ENCODE results near the gene KHDC3L. TPM values are rescaled to one million over a fixed set of nuclear protein-coding genes. Genes with fewer than 3 reads are reported as not detected.
"Not testable (repeated sequence)": the region's sequence is repeated elsewhere in the genome, so short reads cannot be mapped to it uniquely, and the experiment has no call there.

Gene KHDC3L
- total RNA-seq, 2 donors from 2014 or later, result not detected

- intact Hi-C loops (cut with DNase I), result no loop called here
- Histone ChIP-seq H3K27ac (no peak overlapping the region), H3K4me3 (no peak overlapping the region), H3K27me3 (no peaks in the 10 kb centered on the region), H3K36me3 (replicated peaks in 1 of 2; ENCODE audit: insufficient read depth in 1 of 2, low read depth in 2 of 2) (no peaks in the 10 kb centered on the region), H3K4me1 (no peaks in the 10 kb centered on the region), H3K9me3 (peaks cover 0 to 6% (median 0%) of the 10 kb centered on the region in 3 donors)
- WGBS, 2 donors, result 89 to 96% methylated on average over 4 of the region's 4 CpGs
- no peak for TF ChIP-seq POLR2A (IDR thresholded peaks at IDR 0.05)
- no peak for TF ChIP-seq CTCF (IDR thresholded peaks at IDR 0.05)
- no peak for DNase-seq
- no peak for ATAC-seq
Observed at GRCh38 chr6:73371984-73372383, 9.5 kb downstream of the KHDC3L start.

DNA sequence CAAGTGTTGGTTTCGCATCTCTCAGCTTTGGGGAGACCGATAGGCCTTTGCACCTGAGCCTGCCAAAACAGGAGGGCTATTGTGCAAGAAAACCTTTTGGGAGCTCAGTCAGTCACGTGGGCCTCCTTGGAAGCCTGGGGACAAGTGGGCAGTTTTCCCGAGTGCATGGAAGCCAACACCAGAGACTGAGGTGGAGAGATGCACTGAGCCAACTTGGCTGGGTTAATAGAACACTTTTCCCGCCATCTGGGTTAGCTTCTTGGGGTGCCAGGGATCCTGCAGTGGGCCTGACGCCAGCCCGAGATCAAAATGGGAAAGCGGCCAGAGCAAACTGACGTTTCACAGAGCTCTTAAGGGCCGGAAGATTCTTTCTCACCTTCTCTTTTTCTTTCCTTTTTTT is 10.1 kb downstream of the KHDC3L start:
- ATAC-seq (no peak), DNase-seq (no peak)
- Histone ChIP-seq H3K4me3 (no peak overlapping the region), H3K4me1 (no peaks in the 10 kb centered on the region), H3K27me3 (no peaks in the 10 kb centered on the region), H3K36me3 (replicated peaks in 1 of 2; ENCODE audit: insufficient read depth in 1 of 2, low read depth in 2 of 2) (no peaks in the 10 kb centered on the region), H3K9me3 (peaks cover 0 to 6% (median 0%) of the 10 kb centered on the region in 3 donors), H3K27ac (no peak overlapping the region)
- TF ChIP-seq POLR2A (IDR thresholded peaks at IDR 0.05) (no peak), CTCF (IDR thresholded peaks at IDR 0.05) (no peak)
- WGBS, 2 donors, result 66 to 74% methylated on average over 10 of the region's 10 CpGs
- intact Hi-C loops (cut with DNase I), result no loop called here

- H3K9me3 ChIP-seq, result peaks cover 0 to 6% (median 0%) of the 10 kb centered on the region in 3 donors
- no peaks in the 10 kb centered on the region for H3K36me3 ChIP-seq (replicated peaks in 1 of 2; ENCODE audit: insufficient read depth in 1 of 2, low read depth in 2 of 2)
- H3K4me1 ChIP-seq, result no peaks in the 10 kb centered on the region
- intact Hi-C loops (cut with DNase I), result no loop called here
- H3K4me3 ChIP-seq, result no peak overlapping the region
- H3K27me3 ChIP-seq, result no peaks in the 10 kb centered on the region
- TF ChIP-seq POLR2A (IDR thresholded peaks at IDR 0.05) (no peak), CTCF (IDR thresholded peaks at IDR 0.05) (no peak)
- ATAC-seq (no peak), DNase-seq (no peak)
- H3K27ac ChIP-seq, result no peak overlapping the region
- WGBS, 2 donors, result 67 to 80% methylated on average over 1 of the region's 1 CpG
Observed at GRCh38 chr6:73375216-73375615, 12.8 kb downstream of the KHDC3L start.

- Histone ChIP-seq H3K4me1 (no peaks in the 10 kb centered on the region), H3K9me3 (peaks cover 0 to under 1% (median 0%) of the 10 kb centered on the region in 3 donors), H3K27ac (no peak overlapping the region), H3K4me3 (no peak overlapping the region), H3K36me3 (replicated peaks in 1 of 2; ENCODE audit: insufficient read depth in 1 of 2, low read depth in 2 of 2) (no peaks in the 10 kb centered on the region), H3K27me3 (no peaks in the 10 kb centered on the region)
- ATAC-seq (no peak), DNase-seq (no peak)
- TF ChIP-seq CTCF (IDR thresholded peaks at IDR 0.05) (no peak), POLR2A (IDR thresholded peaks at IDR 0.05) (no peak)
- intact Hi-C loops (cut with DNase I), result no loop called here
- WGBS, 2 donors, result 38 to 46% methylated on average over 3 of the region's 3 CpGs
Observed at GRCh38 chr6:73377225-73377624, 14.8 kb downstream of the KHDC3L start.

- DNase-seq; H3K4me1 ChIP-seq; H3K27ac ChIP-seq; H3K36me3 ChIP-seq (replicated peaks in 1 of 2; ENCODE audit: insufficient read depth in 1 of 2, low read depth in 2 of 2); ATAC-seq; H3K27me3 ChIP-seq; H3K4me3 ChIP-seq; H3K9me3 ChIP-seq; intact Hi-C loops (cut with DNase I): not testable (repeated sequence)
- WGBS, 2 donors, result 87 to 95% methylated on average over 10 of the region's 10 CpGs
Observed at GRCh38 chr6:73381531-73381930, 19.1 kb downstream of the KHDC3L start.

All from body of pancreas (tissue), 4 donors.